H1 (cell line): ENCODE measurements around the gene SAFB. TPM values are rescaled to one million over a fixed set of nuclear protein-coding genes. Genes with fewer than 3 reads are reported as not detected.

Experiments
- KDM5A ChIP-seq: fragments of 200-600 bp; IDR thresholded peaks from 2 replicates; pipeline ENCODE4 v1.7.1; 2012; ENCODE audit warnings: mild to moderate bottlenecking, low read length, inconsistent platforms, mixed read lengths
- polyA plus RNA-seq, 7 experiments: library from polyadenylated mRNA; depleted of rRNA in 3 of 7; stranded (reverse) in 5 of 7; unstranded in 2 of 7; fragments of >200 nt in 5 of 7; fragments of 200-250 nt in 2 of 7; gene quantifications; 1 replicate in 5 of 7; 2 replicates in 1 of 7; 4 replicates in 1 of 7; pipeline versions ENCODE4 v1.2.1 to v1.2.3, GENCODE V29; 2011 to 2013; ENCODE audit warnings: missing spikeins in 2 of 7, mixed read lengths in 2 of 7
- total RNA-seq: library from RNA; stranded (reverse); fragmentation: NEBNext Ultra II Directional; extraction: Animal tissue kit (Norgen Biotek cat#: 25700); gene quantifications from 2 replicates; pipeline ENCODE4 v1.2.1, GENCODE V29; 2021

Gene SAFB
- total and polyA plus RNA-seq, 2 of the 8 experiments (the other 6 are each of a cell fraction or from before 2014, with no cell fraction given) = 27.0 to 110 TPM

DNA sequence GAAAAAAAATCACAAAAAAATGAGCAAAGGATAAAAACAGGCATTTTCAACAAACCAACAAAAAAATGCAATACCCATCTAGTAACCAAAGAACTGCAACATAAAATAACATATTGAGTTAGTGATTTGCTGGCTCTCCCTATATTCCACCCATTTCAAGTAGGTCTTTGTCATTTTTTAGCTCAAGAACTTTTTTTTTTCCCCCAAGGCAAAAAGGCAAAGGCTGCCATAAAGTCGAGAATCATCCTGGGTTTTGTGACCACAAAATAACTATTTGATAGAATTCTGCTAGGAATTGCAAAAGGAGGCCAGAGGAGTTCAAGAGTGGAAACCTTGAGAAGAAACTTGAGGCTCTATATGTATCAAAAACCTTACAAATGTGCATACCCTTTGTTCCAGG, 5.8 kb upstream of the SAFB start (continued):
- TF ChIP-seq KDM5A = no peak
